SJSA1 (cell line): ENCODE data around the gene OR9A2. TPM values are rescaled to one million over a fixed set of nuclear protein-coding genes. Genes with fewer than 3 reads are reported as not detected.
"Not testable (repeated sequence)": the region's sequence is repeated elsewhere in the genome, so short reads cannot be mapped to it uniquely, and the experiment has no call there.

Experiments
- DNase-seq, 2 experiments: peaks; one replicate each; pipeline ENCODE4 v3.0.0-alpha.2; 2015 to 2020; ENCODE audit warnings: low spot score in 2 of 2, low read depth in 1 of 2
- H3K27ac ChIP-seq: fragments of 250-450 bp; sonication (Bioruptor Pico); 2 replicates; pipeline ENCODE4 v1.5.1; 2020; ENCODE audit warnings: mild to moderate bottlenecking, moderate library complexity
- H3K27me3 ChIP-seq: fragments of 250-450 bp; sonication (Bioruptor Pico); replicated peaks from 2 replicates; pipeline ENCODE4 v1.5.1; 2020; ENCODE audit warnings: mild to moderate bottlenecking, moderate library complexity
- H3K36me3 ChIP-seq: fragments of 250-450 bp; sonication (Bioruptor Pico); 2 replicates; pipeline ENCODE4 v1.5.1; 2020; ENCODE audit warnings: mild to moderate bottlenecking
- H3K4me1 ChIP-seq: fragments of 250-450 bp; sonication (Bioruptor Pico); replicated peaks from 2 replicates; pipeline ENCODE4 v1.6.1; 2021; ENCODE audit warnings: mild to moderate bottlenecking
- H3K4me3 ChIP-seq: fragments of 250-450 bp; sonication (Bioruptor Pico); 2 replicates; pipeline ENCODE4 v1.5.1; 2020; ENCODE audit warnings: mild to moderate bottlenecking
- H3K9me3 ChIP-seq: fragments of 250-450 bp; sonication (Bioruptor Pico); replicated peaks from 2 replicates; pipeline ENCODE4 v1.5.1; 2020; ENCODE audit warnings: mild to moderate bottlenecking
- total RNA-seq: library from RNA; depleted of rRNA; stranded (reverse); fragments of >200 nt; shearing (Covaris generic); gene quantifications from 2 replicates; pipeline ENCODE4 v1.2.3, GENCODE V29; 2014; rRNA removed

OR9A2 gene
- total RNA-seq, 1 experiment from 2014 or later = not detected

- no peaks in the 10 kb centered on the region for H3K27me3 ChIP-seq
- no peak for DNase-seq
- H3K9me3 ChIP-seq = 0 out of 2 replicates have a peak, but pooled peaks cover 4% of the 10 kb centered on the region
- no peaks in the 10 kb centered on the region for H3K4me1 ChIP-seq
- no peak overlapping the region for H3K27ac ChIP-seq
- H3K36me3 ChIP-seq = no peaks in the 10 kb centered on the region
- no peak overlapping the region for H3K4me3 ChIP-seq
Measured at GRCh38 chr7:142984297-142984696, 42.6 kb downstream of the OR9A2 start.

- Histone ChIP-seq H3K9me3 (0 out of 2 replicates have a peak, but pooled peaks cover 4% of the 10 kb centered on the region), H3K36me3 (no peaks in the 10 kb centered on the region), H3K4me1 (no peaks in the 10 kb centered on the region), H3K27ac (no peak overlapping the region), H3K27me3 (no peaks in the 10 kb centered on the region), H3K4me3 (no peak overlapping the region)
- no peak for DNase-seq
Measured at GRCh38 chr7:142983825-142984224, 43.1 kb downstream of the OR9A2 start.

GRCh38 chr7:142978402-142978801 lies 48.5 kb downstream of the OR9A2 start:
- DNase-seq, H3K9me3 ChIP-seq: not testable (repeated sequence)

More at GRCh38 chr7:142978402-142978801, 48.5 kb downstream of the OR9A2 start:
- H3K4me1 ChIP-seq, H3K4me3 ChIP-seq, H3K27me3 ChIP-seq, H3K36me3 ChIP-seq, H3K27ac ChIP-seq: not testable (repeated sequence)

Other genes starting within 250 kb of the OR9A2 start
- gene EPHB6, start 172.1 kb downstream of the OR9A2 start, total RNA-seq = 0.82 TPM in 1 of 2 replicates, not detected in the other
- gene TRPV6, start 141.4 kb downstream of the OR9A2 start, total RNA-seq = under 0.01 TPM in 1 of 2 replicates, not detected in the other
- gene TRPV5, start 93.4 kb downstream of the OR9A2 start, total RNA-seq = not detected in 2 replicates
- not detected in 2 replicates for gene LLCFC1, start 87.6 kb downstream of the OR9A2 start, total RNA-seq
- 1.1 and 5.1 TPM in 2 replicates for gene KEL, start 64.8 kb downstream of the OR9A2 start, total RNA-seq
- gene OR6V1, start 25.2 kb upstream of the OR9A2 start, total RNA-seq = not detected in 2 replicates
- not detected in 2 replicates for gene PIP, start 104.9 kb upstream of the OR9A2 start, total RNA-seq
- not detected in 2 replicates for gene TAS2R39, start 156.3 kb upstream of the OR9A2 start, total RNA-seq
- gene TAS2R40, start 194.9 kb upstream of the OR9A2 start, total RNA-seq = not detected in 2 replicates
- 124 and 131 TPM in 2 replicates for gene GSTK1, start 236.3 kb upstream of the OR9A2 start, total RNA-seq